ENCODE measurements around the gene CHERP.
"Not testable (repeated sequence)": the region's sequence is repeated elsewhere in the genome, so short reads cannot be mapped to it uniquely, and the experiment has no call there.

- TF ChIP-seq CTCF (IDR thresholded peaks at IDR 0.05; ENCODE audit: poor library complexity); EZH2 (IDR thresholded peaks at IDR 0.05; ENCODE audit: borderline replicate concordance): not testable (repeated sequence)
Observed at GRCh38 chr19:16486476-16486875, 55.8 kb downstream of the CHERP start.

Data from hepatocyte (in vitro differentiated cells).